Urinary bladder (tissue), 4 donors: ENCODE results near the gene SHISA9. TPM values are rescaled to one million over a fixed set of nuclear protein-coding genes. Genes with fewer than 3 reads are reported as not detected.

Experiments
- DNase-seq: peaks from one replicate; pipeline ENCODE4 v3.0.0-alpha.2; 2015; ENCODE audit errors: extremely low spot score
- H3K27ac ChIP-seq: one replicate; pipeline ENCODE4 v1.5.1; 2013; ENCODE audit warnings: low read depth, mild to moderate bottlenecking, moderate library complexity
- H3K36me3 ChIP-seq: one replicate; pipeline ENCODE4 v1.6.1; 2013; ENCODE audit warnings: mild to moderate bottlenecking, moderate library complexity; ENCODE audit not compliant: insufficient read depth
- H3K4me1 ChIP-seq: one replicate; pipeline ENCODE4 v1.6.1; 2013; ENCODE audit warnings: mild to moderate bottlenecking, moderate library complexity; ENCODE audit not compliant: insufficient read depth
- H3K4me3 ChIP-seq: one replicate; pipeline ENCODE4 v1.5.1; 2013; ENCODE audit warnings: low read depth, low read length
- WGBS: extraction: QIAGEN DNeasy Blood & Tissue Kit; methylation state at CpG from one replicate; pipeline ENCODE4 v1.1.7; 2013; 5-methylcytosine and 5-hydroxymethylcytosine counted together
- polyA plus RNA-seq: library from polyadenylated mRNA; stranded (reverse); fragments of 200-250 nt; gene quantifications from one replicate; pipeline ENCODE4 v1.2.3, GENCODE V29; 2013
- total RNA-seq: library from RNA; depleted of rRNA; stranded (reverse); fragments of >200 nt; gene quantifications from one replicate; pipeline ENCODE4 v1.2.3, GENCODE V29; 2014
- donor health status: healthy with polysubstance abuse.
- donor health status: healthy.

SHISA9 gene
- total and polyA plus RNA-seq, 2 donors, result 0.28 to 0.48 TPM

- WGBS, result 78% methylated on average over 7 of the region's 7 CpGs
- DNase-seq, result no peak
- no peak overlapping the region for H3K4me3 ChIP-seq
- no peaks in the 10 kb centered on the region for H3K4me1 ChIP-seq
- no peaks in the 10 kb centered on the region for H3K36me3 ChIP-seq
- H3K27ac ChIP-seq, result no peak overlapping the region
Measured at GRCh38 chr16:13189250-13189649, 287.9 kb downstream of the SHISA9 start.

DNA sequence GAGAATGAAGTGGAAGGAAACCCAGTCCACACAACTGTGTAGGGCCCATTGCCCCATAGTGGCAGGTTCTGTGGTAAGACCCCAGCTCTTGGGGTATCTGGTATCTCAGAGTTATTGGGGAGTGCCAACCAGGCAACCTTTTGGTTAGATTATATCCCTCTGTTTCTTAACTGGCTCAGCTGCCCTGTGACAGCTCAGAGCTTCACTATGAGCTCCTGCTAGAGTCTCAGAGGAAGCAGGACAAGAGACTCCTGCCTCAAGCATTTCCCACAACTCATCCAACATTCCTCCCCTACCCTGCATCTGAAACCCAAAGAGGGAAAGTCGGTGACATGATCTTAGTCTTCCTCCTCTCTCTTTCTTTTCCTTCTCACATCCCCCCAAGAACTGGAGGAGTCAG, 292.3 kb downstream of the SHISA9 start:
- Histone ChIP-seq H3K27ac (no peak overlapping the region), H3K4me3 (no peak overlapping the region), H3K36me3 (no peaks in the 10 kb centered on the region), H3K4me1 (no peaks in the 10 kb centered on the region)
- 82% methylated on average over 1 of the region's 1 CpG for WGBS
- no peak for DNase-seq

GRCh38 chr16:13194766-13195165, 293.4 kb downstream of the SHISA9 start:
- Histone ChIP-seq H3K4me3 (no peak overlapping the region), H3K4me1 (no peaks in the 10 kb centered on the region), H3K27ac (no peak overlapping the region), H3K36me3 (no peaks in the 10 kb centered on the region)
- 64% methylated on average over 2 of the region's 2 CpGs for WGBS
- DNase-seq, result no peak

- H3K4me3 ChIP-seq, result no peak overlapping the region
- no peak for DNase-seq
- no peak overlapping the region for H3K27ac ChIP-seq
- H3K4me1 ChIP-seq, result no peaks in the 10 kb centered on the region
- no peaks in the 10 kb centered on the region for H3K36me3 ChIP-seq
Measured at GRCh38 chr16:13203725-13204124, 302.3 kb downstream of the SHISA9 start.

DNA sequence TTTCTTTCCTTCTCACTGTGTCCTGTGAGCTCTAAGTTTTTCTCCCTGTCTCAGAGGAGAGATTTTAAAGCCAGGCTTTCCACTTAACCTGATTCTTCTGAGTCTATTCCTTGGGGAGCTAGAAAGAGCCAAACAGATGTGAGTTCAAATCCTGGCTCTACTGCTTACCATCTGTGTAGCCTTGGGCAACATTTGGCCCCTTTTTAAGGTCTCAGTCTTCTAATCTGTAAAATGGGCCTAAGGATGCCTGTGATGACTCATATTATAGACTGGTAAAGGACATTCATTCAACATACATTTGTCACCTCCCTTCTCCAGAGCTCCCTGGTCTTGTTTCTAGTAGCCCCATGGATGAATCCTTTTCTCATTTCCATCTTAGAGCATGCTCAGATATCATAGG, 304.0 kb downstream of the SHISA9 start:
- no peak for DNase-seq

DNA sequence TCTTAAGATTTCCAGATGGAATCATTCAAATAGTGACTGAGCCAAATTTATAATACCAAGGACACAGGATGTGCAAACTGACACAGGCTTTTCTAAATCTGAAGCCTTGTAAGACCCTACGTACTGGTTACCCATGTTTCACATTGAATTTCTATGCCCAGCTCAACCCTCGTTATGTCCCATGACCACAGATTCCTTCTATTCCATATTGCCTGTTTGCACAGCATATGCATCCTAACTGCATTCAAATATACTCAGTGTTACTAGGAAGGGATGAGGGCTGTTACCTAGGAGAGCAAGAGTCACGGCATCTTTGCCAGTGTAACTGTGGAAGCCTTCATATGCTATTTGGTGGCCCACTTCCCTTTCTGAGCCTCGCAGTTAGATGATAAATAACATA, 305.2 kb downstream of the SHISA9 start:
- H3K4me3 ChIP-seq, result no peak overlapping the region
- no peaks in the 10 kb centered on the region for H3K4me1 ChIP-seq
- H3K36me3 ChIP-seq, result no peaks in the 10 kb centered on the region
- WGBS, result 71% methylated on average over 4 of the region's 4 CpGs
- no peak for DNase-seq
- H3K27ac ChIP-seq, result no peak overlapping the region

More for the DNA sequence above, 304.0 kb downstream of the SHISA9 start:
- H3K36me3 ChIP-seq, result no peaks in the 10 kb centered on the region
- H3K4me1 ChIP-seq, result no peaks in the 10 kb centered on the region
- H3K4me3 ChIP-seq, result no peak overlapping the region
- no peak overlapping the region for H3K27ac ChIP-seq

DNA sequence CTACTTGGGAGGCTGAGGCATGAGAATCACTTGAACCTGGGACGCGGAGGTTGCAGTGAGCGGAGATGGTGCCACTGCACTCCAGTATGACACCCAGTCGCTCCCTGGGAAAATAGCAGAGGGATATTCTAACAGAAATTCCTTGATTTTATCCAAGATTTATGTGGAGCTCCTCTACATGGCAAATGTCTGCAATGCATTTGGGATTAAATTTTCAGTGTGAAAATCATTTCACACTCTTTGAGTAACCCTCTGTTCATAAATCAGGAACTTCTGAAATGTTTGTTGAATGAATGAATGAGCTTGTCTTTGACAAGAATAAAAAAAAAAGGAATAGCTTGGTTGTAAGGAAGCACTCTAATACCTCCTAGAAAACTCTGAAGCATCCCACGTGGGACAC, 305.8 kb downstream of the SHISA9 start:
- Histone ChIP-seq H3K4me3 (no peak overlapping the region), H3K4me1 (no peaks in the 10 kb centered on the region), H3K27ac (no peak overlapping the region), H3K36me3 (no peaks in the 10 kb centered on the region)
- 87% methylated on average over 5 of the region's 5 CpGs for WGBS
- no peak for DNase-seq

GRCh38 chr16:13223666-13224065, 322.3 kb downstream of the SHISA9 start:
- Histone ChIP-seq H3K36me3 (no peaks in the 10 kb centered on the region), H3K4me1 (no peaks in the 10 kb centered on the region), H3K27ac (no peak overlapping the region), H3K4me3 (no peak overlapping the region)
- WGBS, result 88% methylated on average over 1 of the region's 1 CpG
- no peak for DNase-seq

- Histone ChIP-seq H3K4me3 (no peak overlapping the region), H3K4me1 (no peaks in the 10 kb centered on the region), H3K36me3 (no peaks in the 10 kb centered on the region), H3K27ac (no peak overlapping the region)
- DNase-seq, result no peak
- 57% methylated on average over 6 of the region's 6 CpGs for WGBS
Measured at GRCh38 chr16:13229039-13229438, 327.6 kb downstream of the SHISA9 start.

DNA sequence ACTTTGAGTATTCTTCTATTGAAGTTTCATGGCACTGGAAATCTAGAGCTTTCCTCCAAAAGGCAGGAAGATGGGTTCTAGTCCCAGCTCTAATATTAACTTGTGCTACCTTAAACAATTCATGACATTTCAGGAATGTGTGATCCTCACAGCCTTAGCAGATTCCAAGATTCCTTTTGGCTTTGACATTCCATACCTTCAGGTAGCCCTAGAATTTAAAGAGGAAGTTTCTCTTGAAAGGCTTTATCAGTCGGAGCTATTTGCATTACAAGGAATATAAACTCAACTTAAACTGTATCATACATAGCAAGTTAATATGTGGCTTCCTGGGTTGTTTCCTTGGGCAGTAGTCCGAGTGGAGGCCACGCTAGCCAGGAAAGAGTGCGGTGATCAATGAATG, 330.0 kb downstream of the SHISA9 start:
- WGBS, result 74% methylated on average over 4 of the region's 4 CpGs
- Histone ChIP-seq H3K4me3 (no peak overlapping the region), H3K4me1 (no peaks in the 10 kb centered on the region), H3K27ac (no peak overlapping the region), H3K36me3 (no peaks in the 10 kb centered on the region)
- DNase-seq, result no peak

- no peak for DNase-seq
- Histone ChIP-seq H3K36me3 (no peaks in the 10 kb centered on the region), H3K27ac (no peak overlapping the region), H3K4me1 (no peaks in the 10 kb centered on the region), H3K4me3 (no peak overlapping the region)
- WGBS, result 89% methylated on average over 17 of the region's 17 CpGs
Measured at GRCh38 chr16:13234999-13235398, 333.6 kb downstream of the SHISA9 start.

DNA sequence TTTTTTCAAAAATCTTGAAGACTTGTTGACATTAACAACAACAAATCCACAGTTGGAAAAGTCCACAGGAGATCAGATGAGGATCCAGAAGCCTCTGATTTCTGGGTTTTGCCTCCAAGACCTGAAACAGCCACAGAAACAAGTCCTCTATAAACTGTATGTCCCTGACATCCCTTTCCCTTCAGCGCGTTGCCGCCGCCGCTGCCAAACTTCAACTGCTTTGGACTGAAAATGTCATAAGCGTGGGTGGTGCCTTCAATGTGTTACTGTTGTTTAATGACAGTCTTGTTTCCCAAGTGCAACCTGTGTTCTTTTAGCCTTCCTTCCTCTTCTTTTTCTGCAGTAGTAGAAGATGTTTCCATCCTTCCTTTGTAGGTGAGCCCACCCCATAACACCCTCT, 334.9 kb downstream of the SHISA9 start:
- Histone ChIP-seq H3K4me1 (no peaks in the 10 kb centered on the region), H3K27ac (no peak overlapping the region), H3K36me3 (no peaks in the 10 kb centered on the region), H3K4me3 (no peak overlapping the region)
- 96% methylated on average over 6 of the region's 6 CpGs for WGBS
- no peak for DNase-seq

- Histone ChIP-seq H3K36me3 (no peaks in the 10 kb centered on the region), H3K4me3 (no peak overlapping the region), H3K27ac (no peak overlapping the region), H3K4me1 (no peaks in the 10 kb centered on the region)
- 46% methylated on average over 2 of the region's 2 CpGs for WGBS
- no peak for DNase-seq
Measured at GRCh38 chr16:13238182-13238581, 336.8 kb downstream of the SHISA9 start.

- whole genome bisulfite sequencing, result 73% methylated on average over 3 of the region's 3 CpGs
- no peak for DNase-seq
- Histone ChIP-seq H3K4me1 (no peaks in the 10 kb centered on the region), H3K4me3 (no peak overlapping the region), H3K27ac (no peak overlapping the region), H3K36me3 (no peaks in the 10 kb centered on the region)
Measured at GRCh38 chr16:13242201-13242600, 340.8 kb downstream of the SHISA9 start.

GRCh38 chr16:13244770-13245169, 343.4 kb downstream of the SHISA9 start:
- WGBS, result 89% methylated on average over 5 of the region's 5 CpGs
- no peak for DNase-seq
- Histone ChIP-seq H3K4me3 (no peak overlapping the region), H3K27ac (no peak overlapping the region), H3K36me3 (no peaks in the 10 kb centered on the region), H3K4me1 (no peaks in the 10 kb centered on the region)
